Astrocyte (in vitro differentiated cells and primary cell): ENCODE measurements around the gene KRT9. TPM values are rescaled to one million over a fixed set of nuclear protein-coding genes. Genes with fewer than 3 reads are reported as not detected.
"Not testable (repeated sequence)": the region's sequence is repeated elsewhere in the genome, so short reads cannot be mapped to it uniquely, and the experiment has no call there.

Experiments used
- DNase-seq: peaks from one replicate; pipeline ENCODE4 v3.0.0-alpha.2; 2010; ENCODE audit warnings: low read depth
- FAIRE-seq: peaks from 2 replicates; lab custom pipeline; 2011; peaks lifted over from hg19 to GRCh38; lab: Jason Lieb, UNC
- H2AFZ ChIP-seq: 2 replicates; pipeline ENCODE4 v1.6.0; 2012; ENCODE audit warnings: low read depth, low read length, inconsistent platforms
- H3K27ac ChIP-seq: 2 replicates; pipeline ENCODE4 v1.5.1; 2011; ENCODE audit warnings: low read depth, low read length, inconsistent platforms
- H3K27me3 ChIP-seq: 2 replicates; pipeline ENCODE4 v1.6.0; 2011; ENCODE audit warnings: low read length, inconsistent platforms; ENCODE audit not compliant: insufficient read depth
- H3K36me3 ChIP-seq: 2 replicates; pipeline ENCODE4 v1.5.1; 2011; ENCODE audit warnings: low read length, inconsistent platforms; ENCODE audit not compliant: insufficient read depth
- H3K4me1 ChIP-seq: 2 replicates; pipeline ENCODE4 v1.5.1; 2011; ENCODE audit warnings: low read length, inconsistent platforms; ENCODE audit not compliant: insufficient read depth
- H3K4me2 ChIP-seq: 2 replicates; pipeline ENCODE4 v1.6.0; 2012; ENCODE audit warnings: low read length, inconsistent platforms
- H3K4me3 ChIP-seq: 2 replicates; pipeline ENCODE4 v1.5.1; 2011; ENCODE audit warnings: low read depth, mild to moderate bottlenecking, low read length, inconsistent platforms; ENCODE audit not compliant: insufficient read depth
- H3K79me2 ChIP-seq: 2 replicates; pipeline ENCODE4 v1.6.0; 2012; ENCODE audit warnings: mild to moderate bottlenecking, low read length, inconsistent platforms; ENCODE audit not compliant: insufficient read depth
- H3K9ac ChIP-seq: 2 replicates; pipeline ENCODE4 v1.6.0; 2012; ENCODE audit warnings: mild to moderate bottlenecking, low read length, inconsistent platforms
- H3K9me3 ChIP-seq: 2 replicates; pipeline ENCODE4 v1.5.1; 2012; ENCODE audit warnings: low read depth, mild to moderate bottlenecking, low read length, inconsistent platforms; ENCODE audit not compliant: insufficient read depth
- H4K20me1 ChIP-seq: 2 replicates; pipeline ENCODE4 v1.6.0; 2012; ENCODE audit warnings: low read length, inconsistent platforms; ENCODE audit not compliant: insufficient read depth
- H3K27ac Mint-ChIP-seq: one replicate; pipeline ENCODE4 v1.8.0; 2021; ENCODE audit warnings: mild to moderate bottlenecking, mixed read lengths; ENCODE audit not compliant: unreplicated experiment
- H3K27me3 Mint-ChIP-seq: one replicate; pipeline ENCODE4 v1.8.0; 2021; ENCODE audit warnings: low read depth, mixed read lengths; ENCODE audit not compliant: unreplicated experiment
- H3K36me3 Mint-ChIP-seq: one replicate; pipeline ENCODE4 v1.8.0; 2021; ENCODE audit warnings: low read depth, mixed read lengths; ENCODE audit not compliant: unreplicated experiment
- H3K4me1 Mint-ChIP-seq: one replicate; pipeline ENCODE4 v1.8.0; 2021; ENCODE audit warnings: low read depth, mixed read lengths; ENCODE audit not compliant: unreplicated experiment
- H3K4me3 Mint-ChIP-seq: one replicate; pipeline ENCODE4 v1.8.0; 2021; ENCODE audit warnings: mild to moderate bottlenecking, moderate library complexity, mixed read lengths; ENCODE audit not compliant: unreplicated experiment
- H3K9me3 Mint-ChIP-seq: one replicate; pipeline ENCODE4 v1.8.0; 2021; ENCODE audit warnings: mild to moderate bottlenecking, mixed read lengths; ENCODE audit not compliant: unreplicated experiment
- EZH2 ChIP-seq: IDR thresholded peaks from 2 replicates; pipeline ENCODE4 v1.6.1; 2012; ENCODE audit warnings: mild to moderate bottlenecking, low read length, inconsistent platforms; ENCODE audit not compliant: insufficient read depth
- total RNA-seq: library from RNA; stranded (reverse); gene quantifications from 2 replicates; pipeline ENCODE4 v1.2.1, GENCODE V29; 2021
- TF ChIP-seq, protein P1 (sequence below): IDR thresholded peaks from 2 replicates; pipeline ENCODE4 v1.5.1; 2011; ENCODE audit warnings: low read depth, mild to moderate bottlenecking, inconsistent platforms, low read length, moderate library complexity; ENCODE audit not compliant: insufficient read depth

The KRT9 gene
- total RNA-seq, 1 donor from 2014 or later, result 0.09 TPM

GRCh38 chr17:41578538-41578937 lies 6.7 kb upstream of the KRT9 start:
- H3K27ac ChIP-seq, result no peak overlapping the region
- TF ChIP-seq, protein P1, sequence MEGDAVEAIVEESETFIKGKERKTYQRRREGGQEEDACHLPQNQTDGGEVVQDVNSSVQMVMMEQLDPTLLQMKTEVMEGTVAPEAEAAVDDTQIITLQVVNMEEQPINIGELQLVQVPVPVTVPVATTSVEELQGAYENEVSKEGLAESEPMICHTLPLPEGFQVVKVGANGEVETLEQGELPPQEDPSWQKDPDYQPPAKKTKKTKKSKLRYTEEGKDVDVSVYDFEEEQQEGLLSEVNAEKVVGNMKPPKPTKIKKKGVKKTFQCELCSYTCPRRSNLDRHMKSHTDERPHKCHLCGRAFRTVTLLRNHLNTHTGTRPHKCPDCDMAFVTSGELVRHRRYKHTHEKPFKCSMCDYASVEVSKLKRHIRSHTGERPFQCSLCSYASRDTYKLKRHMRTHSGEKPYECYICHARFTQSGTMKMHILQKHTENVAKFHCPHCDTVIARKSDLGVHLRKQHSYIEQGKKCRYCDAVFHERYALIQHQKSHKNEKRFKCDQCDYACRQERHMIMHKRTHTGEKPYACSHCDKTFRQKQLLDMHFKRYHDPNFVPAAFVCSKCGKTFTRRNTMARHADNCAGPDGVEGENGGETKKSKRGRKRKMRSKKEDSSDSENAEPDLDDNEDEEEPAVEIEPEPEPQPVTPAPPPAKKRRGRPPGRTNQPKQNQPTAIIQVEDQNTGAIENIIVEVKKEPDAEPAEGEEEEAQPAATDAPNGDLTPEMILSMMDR, result no peak
- TF ChIP-seq EZH2, result no peak
- no peaks in the 10 kb centered on the region for H3K4me1 Mint-ChIP-seq

DNA sequence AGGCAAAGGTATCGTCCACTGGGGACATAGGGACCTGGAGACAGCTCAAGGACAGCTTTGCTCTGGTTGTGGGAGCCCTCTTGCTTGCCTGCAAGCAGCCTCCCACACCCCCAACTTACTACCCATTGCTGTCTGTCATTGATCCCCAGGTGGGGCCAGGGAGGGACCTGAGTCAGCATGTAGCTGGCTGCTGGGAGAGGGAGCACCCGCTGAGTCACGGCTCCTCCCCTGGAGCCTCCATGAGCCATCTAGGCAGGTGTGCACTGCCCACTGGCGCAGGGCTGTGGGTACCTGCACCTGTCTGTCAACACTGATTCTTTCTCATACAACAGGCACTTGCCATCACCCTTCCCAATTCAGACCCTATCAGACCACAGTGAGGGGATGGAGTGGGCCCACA lies 4.9 kb upstream of the KRT9 start:
- not testable (repeated sequence) for H3K9ac ChIP-seq, H3K79me2 ChIP-seq, FAIRE-seq, H3K36me3 ChIP-seq, H3K4me2 ChIP-seq, DNase-seq, H3K9me3 Mint-ChIP-seq, H3K4me1 Mint-ChIP-seq, H3K4me3 ChIP-seq, H3K9me3 ChIP-seq, H4K20me1 ChIP-seq, H3K27me3 ChIP-seq, H3K4me1 ChIP-seq, H3K27ac Mint-ChIP-seq, H2AFZ ChIP-seq, H3K27ac ChIP-seq, H3K36me3 Mint-ChIP-seq, H3K4me3 Mint-ChIP-seq
- H3K27me3 Mint-ChIP-seq, result peaks cover 59% of the 10 kb centered on the region

More at GRCh38 chr17:41578538-41578937, 6.7 kb upstream of the KRT9 start:
- Histone ChIP-seq H3K79me2 (no peaks in the 10 kb centered on the region), H3K36me3 (no peaks in the 10 kb centered on the region), H3K4me1 (no peaks in the 10 kb centered on the region), H4K20me1 (no peaks in the 10 kb centered on the region), H3K4me3 (no peak overlapping the region), H3K9me3 (no peaks in the 10 kb centered on the region), H3K4me2 (no peak overlapping the region), H3K27me3 (peaks cover 7% of the 10 kb centered on the region), H3K9ac (no peak overlapping the region), H2AFZ (no peak overlapping the region)
- DNase-seq (no peak), FAIRE-seq (no peak)
- peaks cover 2% of the 10 kb centered on the region for H3K9me3 Mint-ChIP-seq
- H3K4me3 Mint-ChIP-seq, result no peak overlapping the region
- H3K27ac Mint-ChIP-seq, result peak overlapping the region; percentile 2
- no peaks in the 10 kb centered on the region for H3K36me3 Mint-ChIP-seq
- peaks cover 53% of the 10 kb centered on the region for H3K27me3 Mint-ChIP-seq

DNA sequence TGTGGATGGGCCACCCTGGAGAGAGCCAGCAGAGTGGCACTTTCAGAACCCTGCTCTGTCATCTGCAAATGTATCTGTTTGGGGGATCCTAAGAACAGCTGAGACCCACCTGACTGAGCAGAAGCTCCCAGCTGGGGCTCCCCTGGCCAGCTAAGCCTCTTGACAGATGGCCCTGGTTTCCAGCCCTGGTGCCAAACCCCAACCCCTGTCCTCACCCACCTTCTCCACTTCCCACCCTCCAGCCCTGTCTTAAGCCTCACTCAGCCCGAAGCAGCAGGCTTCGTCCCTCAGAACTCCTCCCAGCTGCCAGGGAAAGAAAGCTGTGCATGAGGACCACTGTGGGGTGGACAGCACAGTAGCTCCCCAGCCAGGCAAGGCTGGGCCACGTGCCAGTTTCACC lies 3.5 kb upstream of the KRT9 start:
- H3K9me3 Mint-ChIP-seq, result peaks cover 2% of the 10 kb centered on the region
- Histone ChIP-seq H3K9me3 (no peaks in the 10 kb centered on the region), H3K9ac (no peak overlapping the region), H3K4me1 (no peaks in the 10 kb centered on the region), H3K27ac (no peak overlapping the region), H3K4me3 (no peak overlapping the region), H3K79me2 (no peaks in the 10 kb centered on the region), H2AFZ (no peak overlapping the region), H3K36me3 (no peaks in the 10 kb centered on the region), H3K4me2 (no peak overlapping the region), H3K27me3 (peaks cover 17% of the 10 kb centered on the region), H4K20me1 (no peaks in the 10 kb centered on the region)
- no peaks in the 10 kb centered on the region for H3K4me1 Mint-ChIP-seq
- H3K27me3 Mint-ChIP-seq, result peaks cover 65% of the 10 kb centered on the region
- H3K4me3 Mint-ChIP-seq, result no peak overlapping the region
- DNase-seq, result no peak
- no peak for TF ChIP-seq EZH2
- TF ChIP-seq, protein P1, result no peak
- FAIRE-seq, result no peak
- H3K36me3 Mint-ChIP-seq, result no peaks in the 10 kb centered on the region
- no peak overlapping the region for H3K27ac Mint-ChIP-seq
